HCT116 (cell line): ENCODE data around the gene SPTBN4. TPM values are rescaled to one million over a fixed set of nuclear protein-coding genes. Genes with fewer than 3 reads are reported as not detected.

Experiments used
- ATAC-seq: fragments of 200-7000 bp; cut with Tn5 transposase; 2 replicates; pipeline ENCODE4 v1.9.1; 2020; ENCODE audit warnings: mild to moderate bottlenecking, moderate library complexity
- BruUV-seq: library from RNA; stranded (reverse); fragments of 400-500 nt; replicated peaks from 2 replicates; lab custom pipeline; 2021; lab: Mats Ljungman, UMichigan
- CTCF ChIA-PET: fragments of 300-600 bp; sonication (Branson Sonifier 250); formaldehyde crosslinking; loops from one replicate; lab custom pipeline; 2021; ENCODE audit warnings: antibody characterized with exemption; lab: Charles Lee
- POLR2A ChIA-PET: fragments of 300-600, 350-600 bp; sonication (Branson Sonifier 250); formaldehyde crosslinking; loops from one replicate; lab custom pipeline; 2021; ENCODE audit warnings: antibody characterized with exemption; lab: Charles Lee
- RAD21 ChIA-PET, 2 experiments: fragments of 300-600 bp; sonication (Branson Sonifier 250); formaldehyde crosslinking; loops; one replicate each; lab custom pipeline; 2023; ENCODE audit warnings: low total read pairs in 2 of 2; ENCODE audit not compliant: uncharacterized antibody in 2 of 2, unreplicated experiment in 2 of 2, low non-redundant PET in 1 of 2; lab: Charles Lee
- DNase-seq: peaks from one replicate; pipeline ENCODE4 v3.0.0-alpha.2; 2010; ENCODE audit warnings: low read depth, low spot score
- H2AFZ ChIP-seq: fragments of 200-600 bp; shearing (Covaris generic), sonication (generic); 2 replicates; pipeline ENCODE4 v1.6.1; 2017; ENCODE audit warnings: low read depth, mixed run types, mixed read lengths, antibody characterized with exemption, low read length; ENCODE audit not compliant: poor library complexity, severe bottlenecking
- H3K27ac ChIP-seq: 2 replicates; pipeline ENCODE4 v1.5.1; 2012; ENCODE audit warnings: low read depth, low read length
- H3K27me3 ChIP-seq: fragments of 200-600 bp; sonication (generic); 2 replicates; pipeline ENCODE4 v1.6.1; 2016; ENCODE audit warnings: mixed run types, low read length, mixed read lengths; ENCODE audit not compliant: insufficient read depth
- H3K36me3 ChIP-seq, 2 experiments: fragments of 200-500 bp in 1 of 2; fragments of 200-600 bp in 1 of 2; sonication (Bioruptor generic) in 1 of 2; sonication (generic) in 1 of 2; 2 replicates each; pipeline versions ENCODE4 v1.5.1 to v1.6.1; 2014 to 2016; ENCODE audit warnings: low read length in 2 of 2, inconsistent platforms in 1 of 2, mixed read lengths in 1 of 2, mixed run types in 1 of 2; ENCODE audit not compliant: insufficient read depth in 2 of 2, control insufficient read depth in 1 of 2
- H3K4me1 ChIP-seq, 2 experiments: fragments of 200-600 bp in 1 of 2; sonication (generic) in 1 of 2; 2 replicates each; pipeline versions ENCODE4 v1.5.1 to v1.6.1; 2012 to 2017; ENCODE audit warnings: low read length in 2 of 2, inconsistent platforms in 1 of 2, mild to moderate bottlenecking in 1 of 2, mixed read lengths in 1 of 2, mixed run types in 1 of 2, moderate library complexity in 1 of 2; ENCODE audit not compliant: insufficient read depth in 2 of 2, control insufficient read depth in 1 of 2
- H3K4me2 ChIP-seq: fragments of 200-600 bp; sonication (generic); 2 replicates; pipeline ENCODE4 v1.6.1; 2017; ENCODE audit warnings: mixed run types, low read length, mixed read lengths
- H3K4me3 ChIP-seq, 2 experiments: fragments of 200-600 bp in 1 of 2; sonication (generic) in 1 of 2; replicated peaks in 1 of 2; 2 replicates each; pipeline ENCODE4 v1.5.1; 2011 to 2016; ENCODE audit warnings: low read length in 2 of 2, control low read depth in 1 of 2, low read depth in 1 of 2, mild to moderate bottlenecking in 1 of 2, mixed read lengths in 1 of 2, mixed run types in 1 of 2
- H3K79me2 ChIP-seq: fragments of 200-600 bp; sonication (generic); 2 replicates; pipeline ENCODE4 v1.6.1; 2017; ENCODE audit warnings: mild to moderate bottlenecking, mixed run types, low read length, moderate library complexity, mixed read lengths; ENCODE audit not compliant: insufficient read depth
- H3K9ac ChIP-seq: fragments of 200-600 bp; sonication (generic); 2 replicates; pipeline ENCODE4 v1.6.1; 2016; ENCODE audit warnings: low read length, mixed read lengths
- H3K9me2 ChIP-seq: fragments of 200-600 bp; sonication (generic), shearing (Covaris generic); 2 replicates; pipeline ENCODE4 v1.6.1; 2017; ENCODE audit warnings: mixed run types, mild to moderate bottlenecking, moderate library complexity; ENCODE audit not compliant: insufficient read depth
- H3K9me3 ChIP-seq, 2 experiments: fragments of 200-500 bp in 1 of 2; fragments of 200-600 bp in 1 of 2; sonication (Bioruptor generic) in 1 of 2; sonication (generic) in 1 of 2; 2 replicates each; pipeline ENCODE4 v1.6.1; 2014 to 2017; ENCODE audit warnings: low read length in 2 of 2, mixed read lengths in 2 of 2, inconsistent platforms in 1 of 2, low read depth in 1 of 2, mild to moderate bottlenecking in 1 of 2, mixed run types in 1 of 2, moderate library complexity in 1 of 2; ENCODE audit not compliant: control insufficient read depth in 1 of 2, insufficient read depth in 1 of 2
- H4K20me1 ChIP-seq: fragments of 200-600 bp; sonication (generic), shearing (Covaris generic); 2 replicates; pipeline ENCODE4 v1.6.1; 2017; ENCODE audit warnings: mixed run types, mild to moderate bottlenecking, moderate library complexity; ENCODE audit not compliant: insufficient read depth
- CEBPB ChIP-seq: IDR thresholded peaks from 2 replicates; pipeline ENCODE4 v1.6.1; 2012; ENCODE audit warnings: low read depth
- CTCF ChIP-seq, 3 experiments: fragments of 200-600 bp in 1 of 3; sonication (generic) in 1 of 3; IDR thresholded peaks in 2 of 3; conservative IDR thresholded peaks in 1 of 3; 2 replicates each; pipeline ENCODE4 v1.5.1; 2012 to 2017; ENCODE audit warnings: low read depth in 2 of 3, low read length in 2 of 3, antibody characterized with exemption in 1 of 3, borderline replicate concordance in 1 of 3, control low read depth in 1 of 3, mild to moderate bottlenecking in 1 of 3, mixed read lengths in 1 of 3, mixed run types in 1 of 3, moderate library complexity in 1 of 3; ENCODE audit not compliant: insufficient read depth in 1 of 3
- EGR1 ChIP-seq: IDR thresholded peaks from 2 replicates; pipeline ENCODE4 v1.6.1; 2012; ENCODE audit warnings: low read depth
- JUND ChIP-seq: IDR thresholded peaks from 2 replicates; pipeline ENCODE4 v1.6.1; 2012
- POLR2AphosphoS5 ChIP-seq: IDR thresholded peaks from 2 replicates; pipeline ENCODE4 v1.6.1; 2011; ENCODE audit warnings: mild to moderate bottlenecking, low read depth, low read length, moderate library complexity
- RAD21 ChIP-seq: IDR thresholded peaks from 2 replicates; pipeline ENCODE4 v1.6.1; 2012; ENCODE audit warnings: low read depth, mild to moderate bottlenecking
- REST ChIP-seq: IDR thresholded peaks from 2 replicates; pipeline ENCODE4 v1.6.1; 2012; ENCODE audit warnings: low read depth
- ZNF274 ChIP-seq: fragments of 200-500 bp; sonication (Bioruptor generic); IDR thresholded peaks from 2 replicates; pipeline ENCODE4 v1.6.1; 2014; ENCODE audit warnings: mild to moderate bottlenecking, low read depth, low read length, inconsistent platforms
- intact Hi-C: fragments of 100-400 bp; cut with micrococcal nuclease; formaldehyde crosslinking; loops from 2 replicates; pipeline ENCODE4 v1.10.0; 2022
- total RNA-seq: library from RNA; stranded (reverse); gene quantifications from one replicate; pipeline ENCODE4 v1.2.1, GENCODE V29; 2021; ENCODE audit not compliant: unreplicated experiment
- TF ChIP-seq, protein P1 (sequence below): IDR thresholded peaks from 2 replicates; pipeline ENCODE4 v1.6.1; 2012
- TF ChIP-seq, protein P2 (sequence below): IDR thresholded peaks from 2 replicates; pipeline ENCODE4 v1.6.1; 2011; ENCODE audit warnings: mild to moderate bottlenecking, low read length, moderate library complexity; ENCODE audit not compliant: insufficient replicate concordance; ENCODE audit errors: extremely low read depth

The SPTBN4 gene
- total RNA-seq, 1 experiment from 2014 or later, result 4.6 TPM

DNA sequence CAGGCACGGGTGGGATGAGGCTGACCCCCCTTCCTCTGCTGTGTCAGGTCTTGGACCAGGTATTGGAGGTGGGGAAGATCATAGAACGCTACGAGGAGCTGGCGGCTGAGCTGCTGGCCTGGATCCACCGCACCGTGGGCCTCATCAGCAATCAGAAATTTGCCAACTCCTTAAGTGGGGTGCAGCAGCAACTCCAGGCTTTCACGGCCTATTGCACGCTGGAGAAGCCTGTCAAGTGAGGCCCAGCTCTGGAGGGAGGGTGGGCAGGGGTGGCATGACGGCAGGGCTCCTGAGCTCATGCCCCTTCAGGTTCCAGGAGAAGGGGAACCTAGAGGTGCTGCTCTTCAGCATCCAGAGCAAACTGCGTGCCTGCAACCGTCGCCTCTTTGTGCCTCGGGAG is 35.3 kb downstream of the SPTBN4 start (continued):
- TF ChIP-seq JUND, result no peak

- intact Hi-C loops, result no loop called here
- H3K4me2 ChIP-seq, result no peak overlapping the region
- H3K4me1 ChIP-seq, result 0 out of 4 replicates have a peak, but pooled peaks cover 0 to 7% of the 10 kb centered on the region in 2 experiments
- no peak overlapping the region for H3K9ac ChIP-seq
- no peaks in the 10 kb centered on the region for H3K27me3 ChIP-seq
- no peak overlapping the region for H3K4me3 ChIP-seq
- H3K79me2 ChIP-seq, result no peaks in the 10 kb centered on the region
- H3K36me3 ChIP-seq, result no peaks in the 10 kb centered on the region
- H4K20me1 ChIP-seq, result no peaks in the 10 kb centered on the region
- BruUV-seq, result no TSS peak
- ChIA-PET POLR2A (interaction anchor here (0.9 kb wide), 1 partner anchor 38 kb away, joined by 3 read pairs; no protein-coding TSS in a partner anchor), CTCF (interaction anchor here (0.8 to 1.2 kb wide), 4 partner anchors 18 to 100 kb away, joined by 3 to 6 read pairs (median 4); no protein-coding TSS in a partner anchor), RAD21 (interaction anchor here in 1 of 2 experiments (0.6 kb wide), 1 partner anchor 11 kb away, joined by 5 read pairs; no protein-coding TSS in a partner anchor)
- TF ChIP-seq, protein P1, sequence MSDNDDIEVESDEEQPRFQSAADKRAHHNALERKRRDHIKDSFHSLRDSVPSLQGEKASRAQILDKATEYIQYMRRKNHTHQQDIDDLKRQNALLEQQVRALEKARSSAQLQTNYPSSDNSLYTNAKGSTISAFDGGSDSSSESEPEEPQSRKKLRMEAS, result no peak
- TF ChIP-seq EGR1, result no peak
- no peak for TF ChIP-seq CEBPB
- peak; percentile 15 to 51 (median 51); a peak in 4 of 6 replicates for TF ChIP-seq CTCF (IDR thresholded peaks at IDR 0.05 in 2 of 3, conservative IDR thresholded peaks at IDR 0.05 in 1 of 3; ENCODE audit: borderline replicate concordance in 1 of 3, insufficient read depth in 1 of 3, low read depth in 2 of 3, low read length in 2 of 3)
- no peak for TF ChIP-seq JUND
- no peak for TF ChIP-seq ZNF274
- TF ChIP-seq, protein P2, sequence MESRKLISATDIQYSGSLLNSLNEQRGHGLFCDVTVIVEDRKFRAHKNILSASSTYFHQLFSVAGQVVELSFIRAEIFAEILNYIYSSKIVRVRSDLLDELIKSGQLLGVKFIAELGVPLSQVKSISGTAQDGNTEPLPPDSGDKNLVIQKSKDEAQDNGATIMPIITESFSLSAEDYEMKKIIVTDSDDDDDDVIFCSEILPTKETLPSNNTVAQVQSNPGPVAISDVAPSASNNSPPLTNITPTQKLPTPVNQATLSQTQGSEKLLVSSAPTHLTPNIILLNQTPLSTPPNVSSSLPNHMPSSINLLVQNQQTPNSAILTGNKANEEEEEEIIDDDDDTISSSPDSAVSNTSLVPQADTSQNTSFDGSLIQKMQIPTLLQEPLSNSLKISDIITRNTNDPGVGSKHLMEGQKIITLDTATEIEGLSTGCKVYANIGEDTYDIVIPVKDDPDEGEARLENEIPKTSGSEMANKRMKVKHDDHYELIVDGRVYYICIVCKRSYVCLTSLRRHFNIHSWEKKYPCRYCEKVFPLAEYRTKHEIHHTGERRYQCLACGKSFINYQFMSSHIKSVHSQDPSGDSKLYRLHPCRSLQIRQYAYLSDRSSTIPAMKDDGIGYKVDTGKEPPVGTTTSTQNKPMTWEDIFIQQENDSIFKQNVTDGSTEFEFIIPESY, result no peak
- no peak for TF ChIP-seq POLR2AphosphoS5
- TF ChIP-seq REST, result no peak
- TF ChIP-seq RAD21, result peak; percentile 32; the same call in 1 of the 2 replicates
- no peak overlapping the region for H2AFZ ChIP-seq
- no peaks in the 10 kb centered on the region for H3K9me3 ChIP-seq
- peak; percentile 41 for DNase-seq
- H3K9me2 ChIP-seq, result no peaks in the 10 kb centered on the region
- peak; percentile 99 for ATAC-seq
- H3K27ac ChIP-seq, result no peak overlapping the region
Observed at GRCh38 chr19:40502647-40503319, 36.0 kb downstream of the SPTBN4 start.
